OCI-LY7 (cell line): ENCODE measurements around the gene SUFU. TPM values are rescaled to one million over a fixed set of nuclear protein-coding genes. Genes with fewer than 3 reads are reported as not detected.

Experiments
- BruUV-seq: library from RNA; stranded (reverse); fragments of 400-500 nt; replicated peaks from 2 replicates; lab custom pipeline; 2021; lab: Mats Ljungman, UMichigan
- CTCF ChIA-PET: fragments of 300-600 bp; sonication (Branson Sonifier 250); formaldehyde crosslinking; loops from one replicate; lab custom pipeline; 2022; ENCODE audit warnings: antibody characterized with exemption; ENCODE audit not compliant: unreplicated experiment; lab: Charles Lee
- POLR2A ChIA-PET: fragments of 300-600 bp; sonication (Branson Sonifier 250); formaldehyde crosslinking; loops from one replicate; lab custom pipeline; 2022; ENCODE audit warnings: antibody characterized with exemption; lab: Charles Lee
- DNase-seq: peaks from one replicate; pipeline ENCODE4 v3.0.0-alpha.2; 2015; ENCODE audit warnings: low spot score
- H2AFZ ChIP-seq: fragments of 200-600 bp; sonication (generic), shearing (Covaris generic); 2 replicates; pipeline ENCODE4 v1.6.1; 2014; ENCODE audit warnings: mild to moderate bottlenecking, antibody characterized with exemption, low read length, moderate library complexity
- H3K27ac ChIP-seq: fragments of 200-600 bp; sonication (generic); 2 replicates; pipeline ENCODE4 v1.5.1; 2014; ENCODE audit warnings: mixed run types, low read depth, mild to moderate bottlenecking, moderate library complexity, low read length, inconsistent platforms; ENCODE audit not compliant: poor library complexity, severe bottlenecking
- H3K36me3 ChIP-seq: fragments of 200-600 bp; sonication (generic); 2 replicates; pipeline ENCODE4 v1.6.1; 2014; ENCODE audit warnings: mild to moderate bottlenecking, antibody characterized with exemption, low read length, moderate library complexity, mixed read lengths; ENCODE audit not compliant: insufficient read depth
- H3K4me1 ChIP-seq: fragments of 200-600 bp; sonication (generic); 2 replicates; pipeline ENCODE4 v1.5.1; 2014; ENCODE audit warnings: mild to moderate bottlenecking, low read length; ENCODE audit not compliant: insufficient read depth, poor library complexity, severe bottlenecking
- H3K4me2 ChIP-seq: fragments of 200-600 bp; sonication (generic); 2 replicates; pipeline ENCODE4 v1.6.1; 2014; ENCODE audit warnings: mild to moderate bottlenecking, low read length
- H3K4me3 ChIP-seq: fragments of 200-600 bp; sonication (generic); 2 replicates; pipeline ENCODE4 v1.5.1; 2014; ENCODE audit warnings: mild to moderate bottlenecking, low read depth, low read length; ENCODE audit not compliant: poor library complexity, severe bottlenecking
- H3K79me2 ChIP-seq: fragments of 200-600 bp; sonication (generic); 2 replicates; pipeline ENCODE4 v1.6.1; 2016; ENCODE audit warnings: low read depth, mild to moderate bottlenecking, low read length, moderate library complexity, mixed read lengths; ENCODE audit not compliant: insufficient read depth
- H3K9me2 ChIP-seq: fragments of 200-600 bp; sonication (generic); 2 replicates; pipeline ENCODE4 v1.6.1; 2016; ENCODE audit warnings: mild to moderate bottlenecking, low read length, mixed read lengths; ENCODE audit not compliant: insufficient read depth
- H3K9me3 ChIP-seq: fragments of 200-600 bp; sonication (generic); 2 replicates; pipeline ENCODE4 v1.6.1; 2014; ENCODE audit warnings: mild to moderate bottlenecking, mixed run types, low read length, mixed read lengths
- H4K20me1 ChIP-seq: fragments of 200-600 bp; sonication (generic); 2 replicates; pipeline ENCODE4 v1.6.1; 2014; ENCODE audit warnings: mild to moderate bottlenecking, antibody characterized with exemption, low read length, moderate library complexity, mixed read lengths; ENCODE audit not compliant: insufficient read depth
- EZH2phosphoT487 ChIP-seq: fragments of 200-600 bp; sonication (generic); IDR thresholded peaks from 2 replicates; pipeline ENCODE4 v1.6.1; 2018; ENCODE audit warnings: low read depth, borderline replicate concordance, mild to moderate bottlenecking, mixed run types, antibody characterized with exemption, low read length, moderate library complexity, mixed read lengths
- intact Hi-C: fragments of 100-400 bp; cut with micrococcal nuclease; formaldehyde crosslinking; loops from one replicate; pipeline ENCODE4 v1.10.0; 2022; ENCODE audit not compliant: unreplicated experiment
- total RNA-seq, 2 experiments: library from RNA; depleted of rRNA in 1 of 2; stranded (reverse); fragments of >200 nt in 1 of 2; shearing (Covaris generic) in 1 of 2; gene quantifications; 2 replicates each; pipeline ENCODE4 v1.2.3, GENCODE V29; 2014 to 2022
- TF ChIP-seq, protein P1 (sequence below): fragments of 200-600 bp; sonication (generic); conservative IDR thresholded peaks from 2 replicates; pipeline ENCODE4 v1.5.1; 2014; ENCODE audit warnings: mild to moderate bottlenecking, antibody characterized with exemption, low read length, moderate library complexity, mixed read lengths

SUFU gene
- total RNA-seq, 2 experiments from 2014 or later, result 4.9 to 10.0 TPM

DNA sequence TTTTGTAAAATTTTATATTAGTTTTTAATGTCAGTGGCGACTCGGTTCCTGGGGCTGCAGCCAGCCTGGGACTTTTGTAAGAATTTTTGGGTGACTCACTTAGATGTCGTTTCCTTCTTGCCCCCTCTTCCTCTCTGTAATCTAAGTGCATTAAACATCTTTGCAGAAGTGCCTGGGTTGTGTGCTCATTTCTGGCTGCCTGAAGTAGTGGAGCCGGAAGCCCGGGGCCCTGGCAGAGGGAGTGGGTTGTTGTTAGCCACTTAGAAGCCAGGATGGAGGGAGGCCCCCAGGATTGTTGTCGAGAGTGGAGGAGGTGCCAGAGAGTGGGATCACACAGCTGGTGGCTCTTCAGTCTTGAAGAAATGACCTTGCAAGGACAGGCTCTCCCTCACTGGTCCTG, 129.5 kb downstream of the SUFU start:
- peaks cover 31% of the 10 kb centered on the region for H3K4me1 ChIP-seq
- H2AFZ ChIP-seq, result no peak overlapping the region
- H3K27ac ChIP-seq, result no peak overlapping the region
- no peak for TF ChIP-seq EZH2phosphoT487
- TF ChIP-seq, protein P1, sequence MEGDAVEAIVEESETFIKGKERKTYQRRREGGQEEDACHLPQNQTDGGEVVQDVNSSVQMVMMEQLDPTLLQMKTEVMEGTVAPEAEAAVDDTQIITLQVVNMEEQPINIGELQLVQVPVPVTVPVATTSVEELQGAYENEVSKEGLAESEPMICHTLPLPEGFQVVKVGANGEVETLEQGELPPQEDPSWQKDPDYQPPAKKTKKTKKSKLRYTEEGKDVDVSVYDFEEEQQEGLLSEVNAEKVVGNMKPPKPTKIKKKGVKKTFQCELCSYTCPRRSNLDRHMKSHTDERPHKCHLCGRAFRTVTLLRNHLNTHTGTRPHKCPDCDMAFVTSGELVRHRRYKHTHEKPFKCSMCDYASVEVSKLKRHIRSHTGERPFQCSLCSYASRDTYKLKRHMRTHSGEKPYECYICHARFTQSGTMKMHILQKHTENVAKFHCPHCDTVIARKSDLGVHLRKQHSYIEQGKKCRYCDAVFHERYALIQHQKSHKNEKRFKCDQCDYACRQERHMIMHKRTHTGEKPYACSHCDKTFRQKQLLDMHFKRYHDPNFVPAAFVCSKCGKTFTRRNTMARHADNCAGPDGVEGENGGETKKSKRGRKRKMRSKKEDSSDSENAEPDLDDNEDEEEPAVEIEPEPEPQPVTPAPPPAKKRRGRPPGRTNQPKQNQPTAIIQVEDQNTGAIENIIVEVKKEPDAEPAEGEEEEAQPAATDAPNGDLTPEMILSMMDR, result no peak
- DNase-seq, result peak; percentile 37
- H3K79me2 ChIP-seq, result no peaks in the 10 kb centered on the region
- POLR2A ChIA-PET, result no interaction called here
- intact Hi-C loops, result no loop called here
- no peaks in the 10 kb centered on the region for H3K36me3 ChIP-seq
- no peaks in the 10 kb centered on the region for H4K20me1 ChIP-seq
- no peak overlapping the region for H3K4me3 ChIP-seq
- no TSS peak for BruUV-seq
- CTCF ChIA-PET, result no interaction called here
- no peak overlapping the region for H3K4me2 ChIP-seq
- H3K9me2 ChIP-seq, result no peaks in the 10 kb centered on the region
- H3K9me3 ChIP-seq, result no peaks in the 10 kb centered on the region

DNA sequence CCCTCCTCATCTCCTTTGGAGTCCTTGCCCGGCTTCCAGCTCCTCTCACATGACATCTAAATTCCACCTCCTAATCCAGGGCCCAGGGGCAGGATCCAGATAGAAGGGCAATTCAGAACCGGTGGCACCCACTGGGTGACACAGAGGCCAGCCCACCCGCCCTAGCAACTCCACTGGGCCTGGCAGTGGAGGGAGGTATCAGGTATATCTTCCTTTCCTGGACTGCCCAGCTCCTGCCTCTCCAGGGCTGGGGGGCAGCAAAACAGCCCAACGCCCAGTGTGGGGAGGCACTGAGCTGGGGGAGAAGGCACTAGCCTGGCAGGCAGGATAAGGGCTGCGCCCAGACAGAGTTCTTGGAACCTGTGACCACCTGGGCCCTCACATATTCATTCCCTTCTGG, 130.1 kb downstream of the SUFU start:
- no peak for TF ChIP-seq EZH2phosphoT487
- TF ChIP-seq, protein P1, result no peak
- Histone ChIP-seq H3K9me2 (no peaks in the 10 kb centered on the region), H3K4me2 (no peak overlapping the region), H3K27ac (no peak overlapping the region), H3K4me1 (peaks cover 31% of the 10 kb centered on the region), H4K20me1 (no peaks in the 10 kb centered on the region), H3K9me3 (no peaks in the 10 kb centered on the region), H2AFZ (no peak overlapping the region), H3K36me3 (no peaks in the 10 kb centered on the region), H3K79me2 (no peaks in the 10 kb centered on the region), H3K4me3 (no peak overlapping the region)
- ChIA-PET CTCF (no interaction called here), POLR2A (no interaction called here)
- no TSS peak for BruUV-seq
- intact Hi-C loops, result no loop called here
- no peak for DNase-seq

- TF ChIP-seq EZH2phosphoT487, result no peak
- TF ChIP-seq, protein P1, result no peak
- POLR2A ChIA-PET, result interaction anchor here (0.6 kb wide), 1 partner anchor 111 kb away, joined by 3 read pairs; no protein-coding TSS in a partner anchor
- DNase-seq, result no peak
- CTCF ChIA-PET, result no interaction called here
- Histone ChIP-seq H3K4me3 (no peak overlapping the region), H3K4me1 (peaks cover 31% of the 10 kb centered on the region), H2AFZ (no peak overlapping the region; the same call in 1 of the 2 replicates), H4K20me1 (no peaks in the 10 kb centered on the region), H3K79me2 (no peaks in the 10 kb centered on the region), H3K9me2 (no peaks in the 10 kb centered on the region), H3K27ac (no peak overlapping the region), H3K36me3 (no peaks in the 10 kb centered on the region), H3K4me2 (no peak overlapping the region), H3K9me3 (no peaks in the 10 kb centered on the region)
- no TSS peak for BruUV-seq
- intact Hi-C loops, result no loop called here
These were observed 130.9 kb downstream of the SUFU start for GRCh38 chr10:102634686-102635085.
